PC-9 (cell line): Measurements from ENCODE around the gene MFNG. TPM values are rescaled to one million over a fixed set of nuclear protein-coding genes. Genes with fewer than 3 reads are reported as not detected.

Experiments
- BruUV-seq: library from RNA; stranded (reverse); fragments of 400-500 nt; replicated peaks from 2 replicates; lab custom pipeline; 2021; lab: Mats Ljungman, UMichigan
- CTCF ChIA-PET: fragments of 300-600 bp; sonication (Branson Sonifier 250); formaldehyde crosslinking; loops from one replicate; lab custom pipeline; 2022; ENCODE audit warnings: antibody characterized with exemption; lab: Charles Lee
- POLR2A ChIA-PET: fragments of 300-600 bp; sonication (Branson Sonifier 250); formaldehyde crosslinking; loops from one replicate; lab custom pipeline; 2022; ENCODE audit warnings: antibody characterized with exemption; ENCODE audit not compliant: unreplicated experiment; lab: Charles Lee
- DNase-seq, 2 experiments: peaks; one replicate each; pipeline versions ENCODE4 v3.0.0 to v3.0.0-alpha.2; 2015 to 2022; ENCODE audit warnings: mixed read lengths in 1 of 2
- H2AFZ ChIP-seq: fragments of 200-600 bp; sonication (generic); 2 replicates; pipeline ENCODE4 v1.8.1; 2017; ENCODE audit warnings: antibody characterized with exemption
- H3F3A ChIP-seq: fragments of 200-600 bp; sonication (generic); 2 replicates; pipeline ENCODE4 v1.8.1; 2017; ENCODE audit warnings: antibody characterized with exemption, mild to moderate bottlenecking, low read depth; ENCODE audit not compliant: insufficient read depth
- H3K27ac ChIP-seq: fragments of 200-600 bp; sonication (generic); 2 replicates; pipeline ENCODE4 v1.6.1; 2016; ENCODE audit warnings: mixed run types
- H3K27me3 ChIP-seq: fragments of 200-600 bp; sonication (generic); 2 replicates; pipeline ENCODE4 v1.6.1; 2016; ENCODE audit warnings: low read depth, mixed run types; ENCODE audit not compliant: insufficient read depth
- H3K36me3 ChIP-seq: fragments of 200-600 bp; sonication (generic); 2 replicates; pipeline ENCODE4 v1.6.1; 2016; ENCODE audit warnings: low read depth, mixed run types
- H3K4me1 ChIP-seq: fragments of 200-600 bp; sonication (generic); replicated peaks from 2 replicates; pipeline ENCODE4 v1.6.1; 2016; ENCODE audit warnings: mixed run types; ENCODE audit not compliant: insufficient read depth
- H3K4me2 ChIP-seq: fragments of 200-600 bp; sonication (generic); 2 replicates; pipeline ENCODE4 v1.6.1; 2017; ENCODE audit warnings: mixed run types
- H3K4me3 ChIP-seq: fragments of 200-600 bp; sonication (generic); 2 replicates; pipeline ENCODE4 v1.6.1; 2016; ENCODE audit warnings: mixed run types
- H3K79me2 ChIP-seq: fragments of 200-600 bp; sonication (generic); 2 replicates; pipeline ENCODE4 v1.6.1; 2017; ENCODE audit warnings: low read depth, mixed run types
- H3K9me2 ChIP-seq: fragments of 200-600 bp; sonication (generic); 2 replicates; pipeline ENCODE4 v1.8.1; 2017; ENCODE audit warnings: mild to moderate bottlenecking; ENCODE audit not compliant: insufficient read depth
- H3K9me3 ChIP-seq: fragments of 200-600 bp; sonication (generic); 2 replicates; pipeline ENCODE4 v1.8.1; 2016; ENCODE audit warnings: low read depth; ENCODE audit not compliant: insufficient read depth
- H4K20me1 ChIP-seq: fragments of 200-600 bp; sonication (generic); 2 replicates; pipeline ENCODE4 v1.8.1; 2017; ENCODE audit not compliant: insufficient read depth
- CTCF ChIP-seq: fragments of 200-600 bp; sonication (generic); conservative IDR thresholded peaks from 2 replicates; pipeline ENCODE4 v1.6.1; 2017; ENCODE audit warnings: mixed run types, antibody characterized with exemption, mild to moderate bottlenecking, moderate library complexity
- EZH2 ChIP-seq: fragments of 200-600 bp; sonication (generic); IDR thresholded peaks from 2 replicates; pipeline ENCODE4 v1.8.0; 2017; ENCODE audit warnings: antibody characterized with exemption, low read depth
- intact Hi-C: fragments of 100-400 bp; cut with micrococcal nuclease; formaldehyde crosslinking; loops from one replicate; pipeline ENCODE4 v1.10.0; 2022; ENCODE audit not compliant: unreplicated experiment
- total RNA-seq: library from RNA; stranded (reverse); gene quantifications from 2 replicates; pipeline ENCODE4 v1.2.3, GENCODE V29; 2021

MFNG gene
- total RNA-seq, 1 experiment from 2014 or later = 28.1 TPM

- Histone ChIP-seq H3K4me2 (no peak overlapping the region), H3F3A (peaks cover 54% of the 10 kb centered on the region), H4K20me1 (no peaks in the 10 kb centered on the region), H3K79me2 (peaks cover 78% of the 10 kb centered on the region), H3K27ac (no peak overlapping the region), H3K4me3 (no peak overlapping the region), H3K36me3 (0 out of 2 replicates have a peak, but pooled peaks cover 11% of the 10 kb centered on the region), H3K9me3 (no peaks in the 10 kb centered on the region), H3K9me2 (no peaks in the 10 kb centered on the region), H3K27me3 (no peaks in the 10 kb centered on the region), H3K4me1 (peaks cover 58% of the 10 kb centered on the region), H2AFZ (no peak overlapping the region)
- intact Hi-C loops = loop anchor here (5.0 kb wide), 1 partner anchor 238 kb away; no protein-coding TSS in a partner anchor
- no TSS peak for BruUV-seq
- DNase-seq = no peak
- ChIA-PET POLR2A (no interaction called here), CTCF (no interaction called here)
- no peak for TF ChIP-seq CTCF
- TF ChIP-seq EZH2 = no peak
Observed at GRCh38 chr22:37514526-37515051, 28.4 kb upstream of the MFNG start.

DNA sequence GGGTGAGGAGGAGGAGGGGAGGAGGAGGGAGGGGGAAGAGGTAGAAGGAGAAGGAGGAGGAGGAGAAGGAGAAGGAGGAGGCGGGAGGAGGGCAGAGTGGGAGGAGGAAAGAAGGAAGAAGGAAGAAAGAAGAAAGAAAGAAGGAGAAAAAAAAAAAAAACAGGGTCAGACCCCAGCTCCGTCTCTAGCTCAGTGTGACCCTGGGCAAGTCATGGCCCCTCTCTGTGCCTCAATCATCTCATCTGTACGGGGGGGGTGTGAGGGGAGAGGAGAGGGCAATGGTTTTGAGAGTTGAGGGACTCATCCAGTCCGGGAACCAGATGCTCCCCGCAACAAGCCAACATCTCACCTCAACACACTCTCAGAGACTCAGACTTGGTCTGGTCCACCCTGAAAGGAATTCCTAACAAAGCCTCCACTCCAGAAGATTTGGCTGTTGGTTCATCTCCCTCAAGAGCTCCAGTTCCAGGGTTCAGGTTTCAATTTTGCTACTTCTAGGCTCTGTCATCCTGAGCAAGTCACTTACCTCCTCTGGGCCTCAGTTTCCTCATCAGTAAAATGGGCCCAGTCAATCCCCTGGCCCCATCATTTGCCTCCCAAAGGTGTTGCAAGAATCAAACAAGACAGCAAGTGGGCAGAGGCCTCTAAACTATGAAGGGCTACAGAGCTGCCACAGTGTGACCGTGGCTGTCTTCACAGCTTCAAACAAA is 25.4 kb upstream of the MFNG start:
- H3F3A ChIP-seq = peaks cover 60% of the 10 kb centered on the region
- peaks cover 20% of the 10 kb centered on the region for H3K36me3 ChIP-seq
- intact Hi-C loops = loop anchor here (1.0 to 5.0 kb wide), 5 partner anchors 9 to 322 kb away; no protein-coding TSS in a partner anchor
- H3K9me2 ChIP-seq = no peaks in the 10 kb centered on the region
- peaks cover 57% of the 10 kb centered on the region for H3K4me1 ChIP-seq
- POLR2A ChIA-PET = interaction anchor here (0.5 to 0.6 kb wide), 2 partner anchors 10 to 86 kb away, joined by 3 to 4 read pairs; no protein-coding TSS in a partner anchor
- H3K79me2 ChIP-seq = peaks cover 60% of the 10 kb centered on the region
- peak overlapping the region; percentile 76 for H3K4me2 ChIP-seq
- H3K9me3 ChIP-seq = no peaks in the 10 kb centered on the region
- peak overlapping the region; percentile 27; the same call in 1 of the 2 replicates for H3K4me3 ChIP-seq
- DNase-seq = no peak
- H3K27me3 ChIP-seq = no peaks in the 10 kb centered on the region
- H3K27ac ChIP-seq = peak overlapping the region; percentile 93
- no peak overlapping the region for H2AFZ ChIP-seq
- BruUV-seq = TSS peak; percentile 20
- CTCF ChIA-PET = interaction anchor here (1.3 kb wide), 1 partner anchor 14 kb away, joined by 3 read pairs; no protein-coding TSS in a partner anchor
- no peaks in the 10 kb centered on the region for H4K20me1 ChIP-seq
- no peak for TF ChIP-seq CTCF
- TF ChIP-seq EZH2 = no peak

GRCh38 chr22:37510091-37510490 is 23.9 kb upstream of the MFNG start:
- TF ChIP-seq CTCF (no peak), EZH2 (no peak)
- Histone ChIP-seq H3K79me2 (peaks cover 45% of the 10 kb centered on the region), H3K4me3 (no peak overlapping the region), H3K9me2 (no peaks in the 10 kb centered on the region), H4K20me1 (no peaks in the 10 kb centered on the region), H3K36me3 (peaks cover 23% of the 10 kb centered on the region), H3K4me2 (peak overlapping the region; percentile 76), H3K27ac (peak overlapping the region; percentile 93), H3F3A (peaks cover 62% of the 10 kb centered on the region), H3K4me1 (peaks cover 57% of the 10 kb centered on the region), H2AFZ (no peak overlapping the region), H3K27me3 (no peaks in the 10 kb centered on the region), H3K9me3 (no peaks in the 10 kb centered on the region)
- POLR2A ChIA-PET = no interaction called here
- DNase-seq = no peak
- intact Hi-C loops = loop anchor here (5.0 kb wide), 1 partner anchor 242 kb away; no protein-coding TSS in a partner anchor
- BruUV-seq = no TSS peak
- CTCF ChIA-PET = interaction anchor here (0.6 to 1.6 kb wide), 3 partner anchors 12 to 177 kb away, joined by 3 to 4 read pairs (median 3); no protein-coding TSS in a partner anchor
